SK-N-MC (cell line): ENCODE data around the gene USH2A.

ENCODE experiments used
- EZH2 ChIP-seq: fragments of 200-600 bp; sonication (generic); IDR thresholded peaks from one replicate; pipeline ENCODE4 v1.6.1; 2017; ENCODE audit warnings: antibody characterized with exemption
- POLR2AphosphoS5 ChIP-seq: IDR thresholded peaks from 2 replicates; pipeline ENCODE4 v1.6.1; 2012; ENCODE audit warnings: mild to moderate bottlenecking, low read depth, low read length, borderline replicate concordance

DNA sequence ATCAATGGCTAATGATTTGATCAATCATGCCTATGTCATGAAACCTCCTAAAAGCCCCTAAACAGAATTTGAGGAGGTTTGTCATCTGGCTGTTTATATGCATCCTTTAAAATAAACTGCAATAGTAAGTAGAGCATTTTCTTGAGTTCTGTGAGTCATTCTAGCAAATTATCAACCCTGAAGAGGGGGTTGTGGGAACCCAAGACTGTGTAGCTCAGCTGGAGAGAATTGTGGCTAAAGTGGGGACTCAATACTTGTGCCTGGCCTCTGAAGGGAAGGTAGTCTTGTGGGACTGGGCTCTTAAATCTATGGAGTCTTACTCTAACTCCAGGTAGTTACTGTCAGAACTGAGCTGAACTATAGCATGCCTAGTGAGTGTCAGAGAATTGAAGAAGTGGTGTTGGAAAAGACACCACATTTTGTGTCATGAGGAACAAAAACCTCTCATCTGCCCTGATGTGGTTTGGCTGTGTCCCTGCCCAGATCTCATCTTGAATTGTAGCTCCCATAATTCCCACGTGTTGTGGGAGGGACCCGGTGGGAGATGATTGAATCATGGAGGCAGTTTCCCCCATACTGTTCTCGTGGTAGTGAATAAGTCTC is 402.4 kb downstream of the USH2A start:
- TF ChIP-seq POLR2AphosphoS5 (no peak), EZH2 (no peak)
